AG08396 (cell line): ENCODE measurements around the gene LRRC9.
A peak's percentile ranks its signal among the peaks of the same experiment; 100 is the strongest.
"Not testable (repeated sequence)": the region's sequence is repeated elsewhere in the genome, so short reads cannot be mapped to it uniquely, and the experiment has no call there.

ENCODE experiments used
- DNase-seq: peaks from one replicate; pipeline ENCODE4 v3.0.0; 2012; ENCODE audit warnings: low spot score, mixed read lengths

LRRC9 gene

GRCh38 chr14:60064491-60065072, 144.6 kb downstream of the LRRC9 start:
- DNase-seq = no peak

GRCh38 chr14:60067882-60068281, 147.9 kb downstream of the LRRC9 start:
- no peak for DNase-seq

DNA sequence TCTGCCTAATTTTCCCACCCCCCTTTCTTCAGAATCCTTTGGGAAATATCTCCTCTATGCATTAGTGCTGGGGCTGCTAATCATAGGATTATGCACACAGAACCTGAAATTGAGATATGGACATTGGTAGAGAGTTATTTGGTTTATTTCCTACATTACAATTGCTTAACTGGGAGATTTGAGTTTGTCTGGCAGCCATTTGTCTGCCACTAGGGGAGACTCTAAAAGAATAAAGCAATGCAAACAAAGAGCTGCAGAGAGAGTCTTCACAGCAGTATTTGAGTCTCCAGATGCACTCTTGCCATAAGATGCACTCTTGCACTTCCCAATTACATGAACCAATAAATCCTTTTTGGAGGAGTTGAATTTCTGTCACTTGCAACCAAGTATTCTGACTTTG, 159.8 kb downstream of the LRRC9 start:
- DNase-seq = no peak

- no peak for DNase-seq
Observed at GRCh38 chr14:60085085-60085484, 165.1 kb downstream of the LRRC9 start.

DNA sequence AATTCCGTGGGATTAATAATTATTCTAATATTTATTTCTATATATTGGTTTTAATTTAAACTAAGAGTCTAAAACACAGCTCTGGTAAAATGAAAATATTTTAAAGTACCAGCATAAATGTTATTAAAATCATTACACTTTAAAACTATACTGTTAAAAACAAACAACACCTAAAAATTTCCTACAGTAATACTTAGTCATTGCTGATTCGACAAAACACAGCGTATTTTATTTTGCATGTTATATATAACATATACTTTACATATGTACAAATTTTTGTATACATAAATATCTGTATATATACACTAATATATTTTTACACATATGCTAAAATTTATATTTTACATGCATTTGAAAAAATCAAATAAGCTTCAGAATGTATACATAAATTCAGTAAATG, 165.7 kb downstream of the LRRC9 start:
- DNase-seq = no peak

- DNase-seq = no peak
Observed at GRCh38 chr14:60087668-60088067, 167.7 kb downstream of the LRRC9 start.

DNA sequence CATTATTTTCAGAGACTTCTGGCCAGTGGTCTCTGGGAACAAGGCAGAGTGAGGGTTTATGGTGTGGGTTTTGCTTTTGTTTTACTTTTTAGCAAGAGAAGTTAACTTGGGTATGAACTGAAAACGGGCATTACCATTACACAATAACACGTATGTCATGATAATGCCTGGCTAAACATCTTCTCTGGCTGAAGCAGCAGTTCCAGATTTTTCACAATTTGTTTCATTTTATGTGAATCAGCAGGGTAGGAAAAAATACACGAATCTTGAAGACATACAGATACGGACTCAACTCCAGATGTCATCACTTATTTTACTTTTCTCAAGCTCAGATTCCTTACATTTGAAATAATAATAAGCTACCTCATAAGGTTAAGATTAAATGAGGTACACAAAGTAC, 169.3 kb downstream of the LRRC9 start:
- DNase-seq = no peak

DNA sequence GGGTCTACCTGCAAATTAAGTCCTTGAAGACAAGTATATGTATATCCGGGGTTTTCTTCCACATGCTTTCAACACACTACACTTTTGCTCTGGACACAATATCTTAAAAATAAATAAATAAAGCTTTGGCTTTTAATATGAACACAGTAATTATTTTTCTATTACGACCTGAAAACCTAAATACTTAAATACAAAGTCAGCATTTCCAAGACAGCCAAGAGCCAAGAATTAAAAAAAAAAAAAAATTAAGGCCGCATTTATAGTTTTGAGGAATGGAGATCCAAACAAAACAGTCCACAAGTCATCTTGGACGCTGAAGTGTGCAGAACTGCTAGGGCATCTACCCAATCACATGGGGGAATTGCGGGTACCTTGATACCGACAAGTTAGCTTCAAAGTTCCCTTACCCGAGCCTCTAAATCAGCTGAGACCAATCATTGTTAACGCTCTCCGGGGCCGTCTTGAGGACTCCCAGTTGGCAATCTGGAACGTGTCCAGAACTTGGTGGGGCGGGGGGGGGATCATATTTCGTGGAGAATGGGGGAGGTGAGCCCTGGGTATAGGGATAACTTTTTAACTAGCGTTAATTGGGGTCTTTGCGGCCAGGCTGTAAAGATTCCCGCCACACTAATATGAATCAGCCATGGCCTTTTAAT, 171.0 kb downstream of the LRRC9 start:
- DNase-seq = peak; percentile 60

DNA sequence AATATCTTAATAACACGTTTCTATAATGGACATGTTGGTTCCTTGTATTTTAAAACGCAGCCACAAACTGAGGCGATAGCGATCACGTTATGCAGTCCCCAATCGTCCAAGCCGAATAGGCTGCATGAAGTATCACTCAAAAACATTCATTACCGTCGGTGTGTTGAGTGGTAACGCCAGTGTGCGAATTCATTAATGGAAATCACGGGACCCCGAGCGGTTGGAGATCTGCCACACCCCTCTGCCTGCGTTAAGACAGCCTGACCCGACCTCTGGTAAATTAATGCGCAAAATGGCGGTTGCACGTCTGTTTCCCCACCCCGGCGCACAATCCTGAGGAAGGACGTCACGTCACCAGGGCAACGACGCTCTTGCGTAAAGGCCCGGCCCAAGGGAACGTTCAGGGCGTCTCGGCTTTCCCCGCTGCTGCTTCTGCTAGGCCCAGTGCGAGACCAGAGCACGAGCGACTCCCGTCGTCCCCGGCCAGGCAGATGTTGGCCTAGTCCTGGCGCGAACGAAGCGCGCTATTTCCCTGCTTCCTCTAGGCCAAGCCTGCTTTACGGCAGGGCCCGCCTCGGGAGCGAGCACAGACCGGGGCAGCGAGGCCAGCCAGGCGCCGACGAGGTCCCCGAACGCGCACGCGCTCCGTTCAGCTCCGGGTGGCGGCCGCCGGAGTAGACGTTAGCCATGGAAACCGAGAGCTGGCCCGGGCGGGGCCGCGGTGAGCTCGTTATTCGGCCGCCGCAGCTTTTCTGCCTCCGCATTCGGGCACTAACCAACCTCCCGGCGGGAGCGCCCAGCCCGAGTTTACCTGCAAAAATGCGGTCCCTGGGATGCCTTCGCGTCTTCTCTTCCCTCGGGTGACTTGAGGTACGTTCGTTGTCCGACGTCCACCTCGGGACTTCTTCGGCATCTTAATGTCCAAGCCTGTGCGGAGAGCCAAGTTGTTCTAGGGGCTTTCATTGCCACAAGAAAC, 171.9 kb downstream of the LRRC9 start, which contains the start of gene PCNX4:
TSS of gene PCNX4 (plus strand) at position 374 of the 976 bp plus-strand sequence. CDS start 15,716 bp downstream, outside the sequence.
- DNase-seq = peak; percentile 93

- no peak for DNase-seq
Observed at GRCh38 chr14:60092526-60092920, 172.6 kb downstream of the LRRC9 start.

DNA sequence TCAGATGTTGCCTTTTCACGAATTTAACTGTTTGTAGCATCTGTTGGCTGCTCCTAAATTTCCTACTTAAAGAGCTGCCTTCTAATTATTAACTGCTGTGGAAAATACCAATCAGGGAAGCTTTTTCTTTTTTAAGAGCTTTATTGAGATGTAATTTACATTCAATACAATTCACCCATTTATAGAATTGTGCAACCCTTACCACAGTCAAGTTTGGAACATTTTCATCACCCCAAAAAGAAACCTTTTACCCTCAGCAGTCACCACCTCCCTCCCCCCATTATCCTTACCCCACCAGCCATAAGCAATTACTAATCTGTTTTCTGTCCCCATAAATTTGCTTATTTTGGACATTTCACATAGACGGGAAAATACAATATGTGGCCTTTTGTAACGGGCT, 173.1 kb downstream of the LRRC9 start:
- no peak for DNase-seq

- DNase-seq = no peak
Observed at GRCh38 chr14:60093606-60094005, 173.7 kb downstream of the LRRC9 start.

DNA sequence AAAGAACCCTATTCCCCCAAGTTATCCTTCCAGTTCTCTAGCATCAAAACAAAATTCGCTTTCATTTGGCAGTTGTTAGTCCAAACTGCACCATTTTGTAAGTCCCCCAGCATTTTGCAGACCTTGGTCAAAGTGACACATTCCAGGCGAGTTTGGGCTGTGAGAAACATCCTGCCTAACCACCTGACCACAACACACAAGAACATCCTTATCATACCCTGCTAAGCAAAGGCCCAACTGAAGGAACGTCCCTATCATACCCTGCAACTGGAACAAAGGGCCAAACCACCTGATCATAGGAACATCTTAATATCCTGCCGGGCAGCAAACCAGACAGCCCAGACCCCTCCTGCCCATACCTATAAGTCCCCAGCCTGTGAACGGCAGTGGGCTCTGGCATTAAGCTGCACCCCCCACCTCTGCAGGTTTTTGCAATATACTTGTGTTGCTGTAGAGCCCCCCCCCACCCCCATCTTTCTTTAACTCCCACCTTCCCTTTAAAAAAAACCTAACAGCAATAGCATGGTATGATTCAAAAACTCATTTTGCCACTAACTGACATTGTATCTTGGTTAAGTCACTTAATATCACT, 174.5 kb downstream of the LRRC9 start:
- no peak for DNase-seq

GRCh38 chr14:60095231-60095630, 175.3 kb downstream of the LRRC9 start:
- no peak for DNase-seq

GRCh38 chr14:60095781-60096450, 176.0 kb downstream of the LRRC9 start:
- peak; percentile 31 for DNase-seq

GRCh38 chr14:60097974-60098373, 178.0 kb downstream of the LRRC9 start:
- no peak for DNase-seq

GRCh38 chr14:60099855-60100254, 179.9 kb downstream of the LRRC9 start:
- DNase-seq = not testable (repeated sequence)

GRCh38 chr14:60101786-60102185, 181.8 kb downstream of the LRRC9 start:
- no peak for DNase-seq

GRCh38 chr14:60102389-60102788, 182.4 kb downstream of the LRRC9 start:
- peak; percentile 24 for DNase-seq

DNA sequence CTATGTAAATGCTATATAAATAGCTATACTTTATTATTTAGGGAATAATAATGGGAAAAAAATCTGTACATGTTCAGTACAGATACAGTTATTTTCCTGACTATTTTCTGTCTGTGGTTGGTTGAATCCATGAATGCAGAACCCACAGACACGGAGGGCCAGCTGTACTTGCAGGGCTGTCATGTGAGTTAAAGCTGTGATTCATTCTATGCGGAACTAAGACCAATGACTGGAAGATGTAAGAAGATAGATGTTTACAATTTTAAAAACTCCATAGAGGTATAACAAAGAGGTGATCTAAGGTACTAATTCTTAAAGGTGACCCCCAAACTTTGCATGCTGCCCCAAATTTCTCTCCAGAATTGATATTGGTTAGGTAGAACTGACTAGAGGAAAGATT, 186.4 kb downstream of the LRRC9 start:
- no peak for DNase-seq

DNA sequence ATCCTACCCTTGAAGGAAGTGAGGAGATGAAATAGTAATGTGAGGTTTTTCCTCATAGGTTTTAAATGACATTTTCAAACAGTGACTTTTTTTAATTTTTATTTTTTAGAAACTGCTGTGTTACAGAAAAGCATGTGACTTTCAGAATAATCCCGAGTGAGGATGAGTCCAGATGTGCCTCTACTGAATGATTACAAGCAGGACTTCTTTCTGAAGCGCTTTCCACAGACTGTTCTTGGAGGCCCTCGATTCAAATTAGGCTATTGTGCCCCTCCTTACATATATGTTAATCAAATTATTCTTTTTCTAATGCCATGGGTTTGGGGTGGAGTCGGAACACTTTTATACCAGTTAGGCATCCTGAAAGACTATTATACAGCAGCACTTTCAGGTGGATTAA, 187.5 kb downstream of the LRRC9 start:
- no peak for DNase-seq

- no peak for DNase-seq
Observed at GRCh38 chr14:60111732-60112131, 191.8 kb downstream of the LRRC9 start.
